Adrenal gland (tissue), 5 donors: ENCODE data around the gene CLASP1.

Source experiments
- POLR2A ChIP-seq, 2 donors: fragments of 450-650 bp; IDR thresholded peaks; one replicate each; pipeline ENCODE4 v1.6.1; 2017; ENCODE audit warnings: antibody characterized with exemption in 2 of 2, mild to moderate bottlenecking in 2 of 2, moderate library complexity in 1 of 2
- TF ChIP-seq, protein P1 (sequence below), 6 experiments: fragments of 450-650 bp in 4 of 6; fragments of 200-600 bp in 2 of 6; sonication (generic) in 1 of 6; IDR thresholded peaks; 1 replicate in 5 of 6; 2 replicates in 1 of 6; pipeline versions ENCODE4 v1.5.1 to v1.8.0; 2016 to 2021; ENCODE audit warnings: antibody characterized with exemption in 6 of 6, mild to moderate bottlenecking in 2 of 6, moderate library complexity in 1 of 6
- donor health status: DM: no; HTN: no; CAD: no.

DNA sequence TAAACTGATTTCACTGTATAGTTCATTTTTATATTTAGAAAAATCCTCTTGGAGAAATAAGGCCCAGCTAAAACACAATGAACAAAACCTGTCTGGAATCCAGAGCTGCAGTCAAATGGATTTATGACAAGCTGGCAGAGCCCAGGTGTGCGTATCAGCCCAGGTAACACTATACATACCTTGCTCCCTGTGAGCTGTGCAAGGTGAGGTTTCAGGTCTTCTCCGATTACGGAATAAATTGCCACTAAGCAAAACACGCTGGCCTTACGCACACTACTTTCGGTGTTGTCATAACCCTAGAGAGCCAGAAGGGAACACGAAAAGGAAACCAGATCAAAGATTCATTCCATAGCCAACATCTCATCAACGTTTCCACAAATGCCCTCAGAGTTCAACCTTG, 302.4 kb downstream of the CLASP1 start:
- TF ChIP-seq, protein P1, sequence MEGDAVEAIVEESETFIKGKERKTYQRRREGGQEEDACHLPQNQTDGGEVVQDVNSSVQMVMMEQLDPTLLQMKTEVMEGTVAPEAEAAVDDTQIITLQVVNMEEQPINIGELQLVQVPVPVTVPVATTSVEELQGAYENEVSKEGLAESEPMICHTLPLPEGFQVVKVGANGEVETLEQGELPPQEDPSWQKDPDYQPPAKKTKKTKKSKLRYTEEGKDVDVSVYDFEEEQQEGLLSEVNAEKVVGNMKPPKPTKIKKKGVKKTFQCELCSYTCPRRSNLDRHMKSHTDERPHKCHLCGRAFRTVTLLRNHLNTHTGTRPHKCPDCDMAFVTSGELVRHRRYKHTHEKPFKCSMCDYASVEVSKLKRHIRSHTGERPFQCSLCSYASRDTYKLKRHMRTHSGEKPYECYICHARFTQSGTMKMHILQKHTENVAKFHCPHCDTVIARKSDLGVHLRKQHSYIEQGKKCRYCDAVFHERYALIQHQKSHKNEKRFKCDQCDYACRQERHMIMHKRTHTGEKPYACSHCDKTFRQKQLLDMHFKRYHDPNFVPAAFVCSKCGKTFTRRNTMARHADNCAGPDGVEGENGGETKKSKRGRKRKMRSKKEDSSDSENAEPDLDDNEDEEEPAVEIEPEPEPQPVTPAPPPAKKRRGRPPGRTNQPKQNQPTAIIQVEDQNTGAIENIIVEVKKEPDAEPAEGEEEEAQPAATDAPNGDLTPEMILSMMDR (IDR thresholded peaks at IDR 0.05) = no peak
- TF ChIP-seq POLR2A (IDR thresholded peaks at IDR 0.05) = no peak
